HL-60 (cell line): Measurements from ENCODE around the gene SNX27.

Experiments
- GABPA ChIP-seq: IDR thresholded peaks from 2 replicates; pipeline ENCODE4 v1.6.1; 2012; ENCODE audit warnings: low read depth
- POLR2AphosphoS5 ChIP-seq: IDR thresholded peaks from 2 replicates; pipeline ENCODE4 v1.6.1; 2012; ENCODE audit warnings: low read depth
- SPI1 ChIP-seq: IDR thresholded peaks from 2 replicates; pipeline ENCODE4 v1.6.1; 2012; ENCODE audit warnings: low read depth, mild to moderate bottlenecking, borderline replicate concordance
- TF ChIP-seq, protein P1 (sequence below): IDR thresholded peaks from one replicate; pipeline ENCODE4 v1.5.1; 2011; ENCODE audit warnings: low read length, control low read depth, inconsistent platforms; ENCODE audit not compliant: insufficient read depth
- TF ChIP-seq, protein P2 (sequence below): IDR thresholded peaks from 2 replicates; pipeline ENCODE4 v1.6.1; 2012; ENCODE audit warnings: low read depth; ENCODE audit not compliant: insufficient replicate concordance

DNA sequence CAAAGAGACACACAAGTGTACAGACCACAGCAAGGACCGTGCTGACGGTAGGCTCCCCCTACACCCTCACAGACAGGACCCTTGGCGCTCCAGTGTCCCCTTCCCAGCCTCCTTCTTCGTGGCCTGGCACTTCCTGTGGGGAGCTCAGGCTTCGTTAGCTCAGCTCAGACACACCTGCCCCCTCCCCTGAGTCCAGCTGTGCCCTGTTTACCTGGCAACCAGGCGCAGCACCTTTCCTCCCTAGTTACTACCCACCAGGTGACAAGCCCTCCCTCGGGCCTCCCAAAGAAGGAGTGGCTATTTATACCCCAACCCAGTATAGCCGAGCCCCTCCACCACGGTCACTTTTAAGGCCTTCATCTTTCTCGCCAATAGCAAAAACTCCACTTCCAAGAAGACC lies 100.1 kb downstream of the SNX27 start:
- TF ChIP-seq POLR2AphosphoS5 (no peak), GABPA (no peak), SPI1 (no peak)
- TF ChIP-seq, protein P1, sequence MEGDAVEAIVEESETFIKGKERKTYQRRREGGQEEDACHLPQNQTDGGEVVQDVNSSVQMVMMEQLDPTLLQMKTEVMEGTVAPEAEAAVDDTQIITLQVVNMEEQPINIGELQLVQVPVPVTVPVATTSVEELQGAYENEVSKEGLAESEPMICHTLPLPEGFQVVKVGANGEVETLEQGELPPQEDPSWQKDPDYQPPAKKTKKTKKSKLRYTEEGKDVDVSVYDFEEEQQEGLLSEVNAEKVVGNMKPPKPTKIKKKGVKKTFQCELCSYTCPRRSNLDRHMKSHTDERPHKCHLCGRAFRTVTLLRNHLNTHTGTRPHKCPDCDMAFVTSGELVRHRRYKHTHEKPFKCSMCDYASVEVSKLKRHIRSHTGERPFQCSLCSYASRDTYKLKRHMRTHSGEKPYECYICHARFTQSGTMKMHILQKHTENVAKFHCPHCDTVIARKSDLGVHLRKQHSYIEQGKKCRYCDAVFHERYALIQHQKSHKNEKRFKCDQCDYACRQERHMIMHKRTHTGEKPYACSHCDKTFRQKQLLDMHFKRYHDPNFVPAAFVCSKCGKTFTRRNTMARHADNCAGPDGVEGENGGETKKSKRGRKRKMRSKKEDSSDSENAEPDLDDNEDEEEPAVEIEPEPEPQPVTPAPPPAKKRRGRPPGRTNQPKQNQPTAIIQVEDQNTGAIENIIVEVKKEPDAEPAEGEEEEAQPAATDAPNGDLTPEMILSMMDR, result no peak
- TF ChIP-seq, protein P2, sequence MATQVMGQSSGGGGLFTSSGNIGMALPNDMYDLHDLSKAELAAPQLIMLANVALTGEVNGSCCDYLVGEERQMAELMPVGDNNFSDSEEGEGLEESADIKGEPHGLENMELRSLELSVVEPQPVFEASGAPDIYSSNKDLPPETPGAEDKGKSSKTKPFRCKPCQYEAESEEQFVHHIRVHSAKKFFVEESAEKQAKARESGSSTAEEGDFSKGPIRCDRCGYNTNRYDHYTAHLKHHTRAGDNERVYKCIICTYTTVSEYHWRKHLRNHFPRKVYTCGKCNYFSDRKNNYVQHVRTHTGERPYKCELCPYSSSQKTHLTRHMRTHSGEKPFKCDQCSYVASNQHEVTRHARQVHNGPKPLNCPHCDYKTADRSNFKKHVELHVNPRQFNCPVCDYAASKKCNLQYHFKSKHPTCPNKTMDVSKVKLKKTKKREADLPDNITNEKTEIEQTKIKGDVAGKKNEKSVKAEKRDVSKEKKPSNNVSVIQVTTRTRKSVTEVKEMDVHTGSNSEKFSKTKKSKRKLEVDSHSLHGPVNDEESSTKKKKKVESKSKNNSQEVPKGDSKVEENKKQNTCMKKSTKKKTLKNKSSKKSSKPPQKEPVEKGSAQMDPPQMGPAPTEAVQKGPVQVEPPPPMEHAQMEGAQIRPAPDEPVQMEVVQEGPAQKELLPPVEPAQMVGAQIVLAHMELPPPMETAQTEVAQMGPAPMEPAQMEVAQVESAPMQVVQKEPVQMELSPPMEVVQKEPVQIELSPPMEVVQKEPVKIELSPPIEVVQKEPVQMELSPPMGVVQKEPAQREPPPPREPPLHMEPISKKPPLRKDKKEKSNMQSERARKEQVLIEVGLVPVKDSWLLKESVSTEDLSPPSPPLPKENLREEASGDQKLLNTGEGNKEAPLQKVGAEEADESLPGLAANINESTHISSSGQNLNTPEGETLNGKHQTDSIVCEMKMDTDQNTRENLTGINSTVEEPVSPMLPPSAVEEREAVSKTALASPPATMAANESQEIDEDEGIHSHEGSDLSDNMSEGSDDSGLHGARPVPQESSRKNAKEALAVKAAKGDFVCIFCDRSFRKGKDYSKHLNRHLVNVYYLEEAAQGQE, result no peak
